Activated T-cell treated with anti-CD3 and anti-CD28 coated beads, Interleukin-2, amount 50 U/mL, for 24 hours (primary cell): Measurements from ENCODE around the gene RAD51B.
A peak's percentile ranks its signal among the peaks of the same experiment; 100 is the strongest.

Experiments
- DNase-seq: peaks from one replicate; pipeline ENCODE4 v3.0.0-alpha.2; 2020
- H3K27ac Mint-ChIP-seq: 2 replicates; pipeline ENCODE4 v1.8.0; 2020; ENCODE audit warnings: mild to moderate bottlenecking, mixed read lengths
- H3K27me3 Mint-ChIP-seq: 2 replicates; pipeline ENCODE4 v1.8.0; 2020; ENCODE audit warnings: mixed read lengths
- H3K36me3 Mint-ChIP-seq: 2 replicates; pipeline ENCODE4 v1.8.0; 2020; ENCODE audit warnings: low read depth, mixed read lengths
- H3K4me1 Mint-ChIP-seq: 2 replicates; pipeline ENCODE4 v1.8.0; 2020; ENCODE audit warnings: low read depth, mixed read lengths
- H3K4me3 Mint-ChIP-seq: 2 replicates; pipeline ENCODE4 v1.8.0; 2020; ENCODE audit warnings: mild to moderate bottlenecking, moderate library complexity, mixed read lengths
- H3K9me3 Mint-ChIP-seq: 2 replicates; pipeline ENCODE4 v1.8.0; 2020; ENCODE audit warnings: mixed read lengths

Gene RAD51B

GRCh38 chr14:68724914-68725313 is 905.3 kb downstream of the RAD51B start:
- H3K27me3 Mint-ChIP-seq: no peaks in the 10 kb centered on the region
- H3K9me3 Mint-ChIP-seq: no peaks in the 10 kb centered on the region
- no peak for DNase-seq
- H3K4me1 Mint-ChIP-seq: peaks cover 32% of the 10 kb centered on the region
- no peaks in the 10 kb centered on the region for H3K36me3 Mint-ChIP-seq
- H3K4me3 Mint-ChIP-seq: no peak overlapping the region
- no peak overlapping the region for H3K27ac Mint-ChIP-seq

- H3K27me3 Mint-ChIP-seq: no peaks in the 10 kb centered on the region
- no peak overlapping the region for H3K4me3 Mint-ChIP-seq
These were observed 906.6 kb downstream of the RAD51B start for GRCh38 chr14:68726093-68726695.

GRCh38 chr14:68727315-68728047 is 907.9 kb downstream of the RAD51B start:
- Mint-ChIP-seq H3K36me3 (no peaks in the 10 kb centered on the region), H3K4me3 (no peak overlapping the region), H3K27ac (no peak overlapping the region), H3K27me3 (no peaks in the 10 kb centered on the region), H3K9me3 (no peaks in the 10 kb centered on the region), H3K4me1 (peaks cover 27% of the 10 kb centered on the region)
- no peak for DNase-seq

More at GRCh38 chr14:68726093-68726695, 906.6 kb downstream of the RAD51B start:
- Mint-ChIP-seq H3K36me3 (no peaks in the 10 kb centered on the region), H3K27ac (no peak overlapping the region), H3K4me1 (peaks cover 26% of the 10 kb centered on the region), H3K9me3 (no peaks in the 10 kb centered on the region)
- no peak for DNase-seq

GRCh38 chr14:68728342-68729106 is 908.9 kb downstream of the RAD51B start:
- H3K27ac Mint-ChIP-seq: no peak overlapping the region
- no peaks in the 10 kb centered on the region for H3K27me3 Mint-ChIP-seq
- DNase-seq: no peak
- no peaks in the 10 kb centered on the region for H3K36me3 Mint-ChIP-seq
- H3K4me3 Mint-ChIP-seq: no peak overlapping the region
- H3K4me1 Mint-ChIP-seq: peaks cover 37% of the 10 kb centered on the region
- H3K9me3 Mint-ChIP-seq: no peaks in the 10 kb centered on the region

GRCh38 chr14:68729556-68729955 is 910.0 kb downstream of the RAD51B start:
- Mint-ChIP-seq H3K27ac (no peak overlapping the region), H3K27me3 (no peaks in the 10 kb centered on the region), H3K4me3 (no peak overlapping the region), H3K9me3 (no peaks in the 10 kb centered on the region), H3K4me1 (peaks cover 42% of the 10 kb centered on the region), H3K36me3 (no peaks in the 10 kb centered on the region)
- no peak for DNase-seq

- Mint-ChIP-seq H3K36me3 (no peaks in the 10 kb centered on the region), H3K4me3 (no peak overlapping the region), H3K27me3 (no peaks in the 10 kb centered on the region), H3K27ac (no peak overlapping the region), H3K9me3 (no peaks in the 10 kb centered on the region), H3K4me1 (peaks cover 49% of the 10 kb centered on the region)
- DNase-seq: no peak
These were observed 910.8 kb downstream of the RAD51B start for GRCh38 chr14:68730348-68730747.

- H3K27ac Mint-ChIP-seq: no peak overlapping the region
- H3K27me3 Mint-ChIP-seq: no peaks in the 10 kb centered on the region
- peaks cover 49% of the 10 kb centered on the region for H3K4me1 Mint-ChIP-seq
- no peak overlapping the region for H3K4me3 Mint-ChIP-seq
- H3K9me3 Mint-ChIP-seq: no peaks in the 10 kb centered on the region
- no peak for DNase-seq
- no peaks in the 10 kb centered on the region for H3K36me3 Mint-ChIP-seq
These were observed 911.3 kb downstream of the RAD51B start for GRCh38 chr14:68730811-68731425.

- H3K4me3 Mint-ChIP-seq: peak overlapping the region; percentile 38
- no peaks in the 10 kb centered on the region for H3K36me3 Mint-ChIP-seq
- peak overlapping the region; percentile 89 for H3K27ac Mint-ChIP-seq
- DNase-seq: peak; percentile 43
- H3K27me3 Mint-ChIP-seq: no peaks in the 10 kb centered on the region
- H3K9me3 Mint-ChIP-seq: no peaks in the 10 kb centered on the region
- H3K4me1 Mint-ChIP-seq: peaks cover 54% of the 10 kb centered on the region
These were observed 913.7 kb downstream of the RAD51B start for GRCh38 chr14:68733086-68733914.

GRCh38 chr14:68734231-68734732 is 914.7 kb downstream of the RAD51B start:
- no peaks in the 10 kb centered on the region for H3K9me3 Mint-ChIP-seq
- peak overlapping the region; percentile 89 for H3K27ac Mint-ChIP-seq
- H3K4me1 Mint-ChIP-seq: peaks cover 46% of the 10 kb centered on the region
- peak; percentile 64 for DNase-seq
- no peaks in the 10 kb centered on the region for H3K36me3 Mint-ChIP-seq
- peak overlapping the region; percentile 24 for H3K4me3 Mint-ChIP-seq
- H3K27me3 Mint-ChIP-seq: no peaks in the 10 kb centered on the region

- Mint-ChIP-seq H3K36me3 (no peaks in the 10 kb centered on the region), H3K9me3 (no peaks in the 10 kb centered on the region), H3K27ac (peak overlapping the region; percentile 24), H3K27me3 (no peaks in the 10 kb centered on the region), H3K4me3 (no peak overlapping the region), H3K4me1 (peaks cover 45% of the 10 kb centered on the region)
- DNase-seq: no peak
These were observed 916.3 kb downstream of the RAD51B start for GRCh38 chr14:68735856-68736255.

GRCh38 chr14:68736471-68736871 is 916.9 kb downstream of the RAD51B start:
- no peaks in the 10 kb centered on the region for H3K27me3 Mint-ChIP-seq
- peaks cover 4% of the 10 kb centered on the region for H3K9me3 Mint-ChIP-seq
- H3K36me3 Mint-ChIP-seq: no peaks in the 10 kb centered on the region
- no peak for DNase-seq
- no peak overlapping the region for H3K4me3 Mint-ChIP-seq
- H3K4me1 Mint-ChIP-seq: peaks cover 47% of the 10 kb centered on the region
- H3K27ac Mint-ChIP-seq: peak overlapping the region; percentile 24

- H3K36me3 Mint-ChIP-seq: no peaks in the 10 kb centered on the region
- H3K4me1 Mint-ChIP-seq: peaks cover 45% of the 10 kb centered on the region
- peaks cover 4% of the 10 kb centered on the region for H3K9me3 Mint-ChIP-seq
- no peak for DNase-seq
- no peaks in the 10 kb centered on the region for H3K27me3 Mint-ChIP-seq
- H3K27ac Mint-ChIP-seq: no peak overlapping the region
- H3K4me3 Mint-ChIP-seq: no peak overlapping the region
These were observed 917.5 kb downstream of the RAD51B start for GRCh38 chr14:68737086-68737485.

- no peaks in the 10 kb centered on the region for H3K27me3 Mint-ChIP-seq
- H3K36me3 Mint-ChIP-seq: no peaks in the 10 kb centered on the region
- no peak overlapping the region for H3K4me3 Mint-ChIP-seq
- H3K27ac Mint-ChIP-seq: no peak overlapping the region
- DNase-seq: no peak
- peaks cover 4% of the 10 kb centered on the region for H3K9me3 Mint-ChIP-seq
- H3K4me1 Mint-ChIP-seq: peaks cover 30% of the 10 kb centered on the region
These were observed 919.0 kb downstream of the RAD51B start for GRCh38 chr14:68738559-68738958.

- Mint-ChIP-seq H3K4me3 (no peak overlapping the region), H3K27me3 (no peaks in the 10 kb centered on the region), H3K27ac (no peak overlapping the region), H3K36me3 (no peaks in the 10 kb centered on the region), H3K4me1 (peaks cover 18% of the 10 kb centered on the region), H3K9me3 (peaks cover 4% of the 10 kb centered on the region)
- no peak for DNase-seq
These were observed 920.1 kb downstream of the RAD51B start for GRCh38 chr14:68739701-68740100.
